NCI-H1092 treated with DMSO at 0.1 percent for 48 hours (cell line): ENCODE results near the gene P2RY2.
A peak's percentile ranks its signal among the peaks of the same experiment; 100 is the strongest.
"Not testable (repeated sequence)": the region's sequence is repeated elsewhere in the genome, so short reads cannot be mapped to it uniquely, and the experiment has no call there.

Experiments
- DNase-seq: peaks from one replicate; lab custom pipeline; 2025; lab: John Stamatoyannopoulos, UW

The P2RY2 gene

GRCh38 chr11:73188301-73188700, 29.8 kb upstream of the P2RY2 start:
- DNase-seq = no peak

GRCh38 chr11:73189315-73189714, 28.8 kb upstream of the P2RY2 start:
- DNase-seq = no peak

GRCh38 chr11:73189723-73190556, 28.1 kb upstream of the P2RY2 start:
- DNase-seq = peak; percentile 29

- no peak for DNase-seq
Observed at GRCh38 chr11:73190557-73190885, 27.6 kb upstream of the P2RY2 start.

- no peak for DNase-seq
Observed at GRCh38 chr11:73191151-73191550, 26.9 kb upstream of the P2RY2 start.

- no peak for DNase-seq
Observed at GRCh38 chr11:73192272-73192671, 25.8 kb upstream of the P2RY2 start.

GRCh38 chr11:73193251-73194033, 24.6 kb upstream of the P2RY2 start:
- DNase-seq = no peak

GRCh38 chr11:73194034-73194507, 24.0 kb upstream of the P2RY2 start:
- DNase-seq = no peak

GRCh38 chr11:73194593-73194992, 23.5 kb upstream of the P2RY2 start:
- no peak for DNase-seq

- DNase-seq = no peak
Observed at GRCh38 chr11:73195191-73196007, 22.7 kb upstream of the P2RY2 start.

GRCh38 chr11:73196576-73196975, 21.5 kb upstream of the P2RY2 start:
- no peak for DNase-seq

GRCh38 chr11:73197348-73197747, 20.7 kb upstream of the P2RY2 start:
- DNase-seq = no peak

GRCh38 chr11:73197787-73198186, 20.3 kb upstream of the P2RY2 start:
- not testable (repeated sequence) for DNase-seq

GRCh38 chr11:73198677-73199076, 19.4 kb upstream of the P2RY2 start:
- DNase-seq = no peak

- DNase-seq = no peak
Observed at GRCh38 chr11:73199446-73199845, 18.6 kb upstream of the P2RY2 start.

GRCh38 chr11:73200256-73200655, 17.8 kb upstream of the P2RY2 start:
- no peak for DNase-seq

- no peak for DNase-seq
Observed at GRCh38 chr11:73201249-73201648, 16.8 kb upstream of the P2RY2 start.

GRCh38 chr11:73201888-73202780, 15.9 kb upstream of the P2RY2 start:
- no peak for DNase-seq

GRCh38 chr11:73203322-73203721, 14.8 kb upstream of the P2RY2 start:
- DNase-seq = no peak

GRCh38 chr11:73203790-73204189, 14.3 kb upstream of the P2RY2 start:
- no peak for DNase-seq

GRCh38 chr11:73204711-73205121, 13.4 kb upstream of the P2RY2 start:
- no peak for DNase-seq
